Activated CD4-positive, alpha-beta T cell treated with anti-CD3 and anti-CD28 coated beads, Interleukin-2, Interleukin-4, amounts not matched to agents 100 ng/mL and 50 ng/mL, durations not matched to agents 16 hours and 8 hours (primary cell): ENCODE measurements around the gene ZNF205.
"Not testable (repeated sequence)": the region's sequence is repeated elsewhere in the genome, so short reads cannot be mapped to it uniquely, and the experiment has no call there.

Experiments used
- DNase-seq: peaks from one replicate; pipeline ENCODE4 v3.0.0-alpha.2; 2020; ENCODE audit warnings: low spot score

The ZNF205 gene

GRCh38 chr16:3134338-3135125 is 22.1 kb downstream of the ZNF205 start, which contains the start of gene ZNF213:
ZNF213 (plus strand) TSS chr16:3135029; CDS start chr16:3137281, 2,252 bp downstream.
- peak; percentile 99 for DNase-seq

GRCh38 chr16:3135126-3135715 is 22.8 kb downstream of the ZNF205 start:
- no peak for DNase-seq

- no peak for DNase-seq
These were observed 24.9 kb downstream of the ZNF205 start for GRCh38 chr16:3137267-3137666.

- no peak for DNase-seq
These were observed 26.0 kb downstream of the ZNF205 start for GRCh38 chr16:3138342-3138741.

GRCh38 chr16:3138823-3139426 is 26.5 kb downstream of the ZNF205 start:
- no peak for DNase-seq

GRCh38 chr16:3139561-3139960 is 27.2 kb downstream of the ZNF205 start:
- DNase-seq, result not testable (repeated sequence)

GRCh38 chr16:3140603-3141427 is 28.4 kb downstream of the ZNF205 start:
- DNase-seq, result no peak

- DNase-seq, result no peak
These were observed 29.5 kb downstream of the ZNF205 start for GRCh38 chr16:3141781-3142311.

- DNase-seq, result no peak
These were observed 29.9 kb downstream of the ZNF205 start for GRCh38 chr16:3142327-3142726.

GRCh38 chr16:3142770-3143169 is 30.4 kb downstream of the ZNF205 start:
- DNase-seq, result no peak

GRCh38 chr16:3143189-3143588 is 30.8 kb downstream of the ZNF205 start:
- DNase-seq, result no peak

- no peak for DNase-seq
These were observed 31.4 kb downstream of the ZNF205 start for GRCh38 chr16:3143598-3144320.

GRCh38 chr16:3144321-3144983 is 32.1 kb downstream of the ZNF205 start:
- DNase-seq, result no peak

GRCh38 chr16:3145151-3145550 is 32.8 kb downstream of the ZNF205 start:
- DNase-seq, result no peak

GRCh38 chr16:3145660-3146059 is 33.3 kb downstream of the ZNF205 start:
- DNase-seq, result no peak

- DNase-seq, result no peak
These were observed 34.8 kb downstream of the ZNF205 start for GRCh38 chr16:3147046-3147756.

- no peak for DNase-seq
These were observed 35.3 kb downstream of the ZNF205 start for GRCh38 chr16:3147757-3148104.

- no peak for DNase-seq
These were observed 36.1 kb downstream of the ZNF205 start for GRCh38 chr16:3148256-3149192.

- DNase-seq, result no peak
These were observed 36.8 kb downstream of the ZNF205 start for GRCh38 chr16:3149193-3149530.
